Activated CD8-positive, alpha-beta memory T cell treated with anti-CD3 and anti-CD28 coated beads for 24 hours (primary cell): ENCODE data around the gene C1orf35.

ENCODE experiments used
- DNase-seq: peaks from one replicate; pipeline ENCODE4 v3.0.0-alpha.2; 2020

C1orf35 gene

GRCh38 chr1:228062812-228063211 lies 40.3 kb downstream of the C1orf35 start:
- no peak for DNase-seq

DNA sequence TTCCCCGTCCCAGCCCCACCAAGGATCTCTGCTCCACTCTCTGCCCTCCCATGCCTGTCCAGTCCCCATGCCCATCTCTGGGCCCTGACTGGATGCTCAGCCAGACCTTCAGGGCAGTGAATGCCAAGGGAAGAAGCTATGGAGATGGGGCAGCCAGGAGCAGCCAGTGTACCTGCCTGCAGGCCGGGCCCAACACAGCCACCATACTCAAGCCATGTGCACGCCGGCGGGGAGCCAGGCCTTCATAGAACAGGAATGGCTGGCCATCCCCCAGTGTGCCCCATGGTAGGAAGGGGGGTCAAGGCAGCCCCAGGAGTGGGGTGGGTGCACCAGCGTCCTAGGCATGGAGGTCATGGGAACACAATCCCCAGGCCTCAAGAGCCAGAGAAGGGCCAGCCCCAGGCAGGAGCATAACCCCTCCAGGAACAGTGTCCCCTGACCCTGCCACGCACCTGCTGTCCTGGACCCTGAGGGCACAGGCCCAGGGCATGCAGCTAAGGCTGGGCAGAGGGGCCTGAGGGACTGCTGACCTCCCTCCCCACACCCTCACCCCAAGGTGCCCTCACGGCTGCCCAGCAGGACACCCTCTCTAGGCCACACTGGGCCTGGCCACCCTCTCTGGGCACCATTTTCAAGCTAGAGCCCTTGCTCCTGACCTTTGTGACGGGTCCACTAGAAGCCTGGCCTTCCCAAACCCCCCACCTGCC lies 40.9 kb downstream of the C1orf35 start:
- no peak for DNase-seq

- DNase-seq: no peak
These were observed 41.6 kb downstream of the C1orf35 start for GRCh38 chr1:228061411-228062084.

GRCh38 chr1:228060458-228061190 lies 42.5 kb downstream of the C1orf35 start:
- no peak for DNase-seq

DNA sequence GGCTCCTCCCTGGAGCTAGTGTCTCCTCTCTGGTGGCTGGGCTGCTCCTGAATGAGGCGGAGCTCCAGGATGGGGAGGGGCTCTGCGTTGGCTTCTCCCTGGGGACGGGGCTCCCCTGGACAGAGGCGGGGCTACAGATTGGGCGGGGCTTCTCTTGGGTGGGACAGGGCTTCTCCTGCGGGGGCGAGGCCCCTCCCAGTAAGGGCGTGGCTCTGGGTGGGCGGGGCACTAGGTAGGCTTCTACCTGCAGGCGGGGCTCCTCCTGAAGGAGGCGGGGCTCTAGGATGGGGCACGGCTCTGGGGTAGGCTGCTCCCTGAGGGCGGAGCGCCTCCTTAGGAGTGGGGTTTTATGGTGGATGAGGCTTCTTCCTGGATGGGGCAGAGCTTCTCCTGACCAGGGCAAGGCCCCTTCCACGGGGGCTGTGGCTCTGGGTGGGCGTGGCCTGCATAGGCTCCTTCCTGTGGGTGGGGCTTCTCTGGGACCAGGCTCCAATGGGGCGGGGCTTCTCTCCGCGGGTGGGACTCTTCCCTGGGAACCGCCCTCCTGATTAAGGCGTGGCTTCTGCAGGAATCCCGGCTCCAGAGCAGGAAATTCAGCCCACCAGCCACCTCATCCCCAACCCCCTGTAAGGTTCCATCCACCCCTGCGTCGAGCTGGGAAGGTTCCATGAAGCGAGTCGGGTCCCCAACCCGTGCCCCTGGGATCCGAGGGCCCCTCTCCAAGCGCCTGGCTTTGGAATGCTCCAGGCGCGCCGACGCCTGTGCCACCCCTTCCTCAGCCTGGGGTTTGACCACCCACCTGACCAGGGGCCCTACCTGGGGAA lies 43.3 kb downstream of the C1orf35 start:
- peak; percentile 81 for DNase-seq

- DNase-seq: no peak
These were observed 44.0 kb downstream of the C1orf35 start for GRCh38 chr1:228058949-228059633.

DNA sequence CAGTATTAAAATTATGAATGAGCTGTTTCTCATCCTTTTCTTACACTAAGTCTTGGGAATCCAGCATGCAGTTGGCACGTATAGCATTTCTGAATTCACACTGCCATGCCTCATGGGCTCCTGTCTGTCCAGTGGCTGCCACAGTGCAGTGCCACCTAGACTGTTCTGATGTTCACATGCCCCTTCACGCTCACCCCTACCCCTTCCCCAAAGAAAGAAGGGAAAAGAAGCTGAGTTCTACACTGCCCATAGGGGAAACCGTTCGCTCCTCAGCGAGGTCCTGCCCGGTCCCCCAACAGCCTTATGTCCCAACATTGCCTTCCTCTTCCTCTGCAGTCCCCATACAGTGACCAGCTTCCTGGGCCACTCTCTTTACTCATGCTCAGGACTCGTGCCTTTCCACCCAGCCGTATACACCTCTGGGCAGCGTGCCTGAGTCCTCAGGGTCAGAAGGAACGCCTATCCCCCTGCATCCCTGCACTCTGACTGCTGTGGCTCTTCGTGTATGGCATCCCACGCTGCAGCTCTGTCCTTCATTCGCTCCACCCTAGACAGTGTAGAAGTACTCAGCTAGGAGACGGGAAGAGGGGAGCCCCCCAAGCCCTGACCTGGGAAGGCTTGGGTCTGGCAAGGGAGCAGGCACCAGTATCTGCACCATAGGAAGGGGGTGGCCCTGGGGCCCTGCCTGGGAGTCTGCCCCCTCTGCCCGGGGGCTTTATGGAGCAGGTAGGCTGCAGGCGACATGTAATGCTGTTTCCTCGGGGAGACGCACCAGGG lies 44.8 kb downstream of the C1orf35 start:
- DNase-seq: no peak
